Skeletal muscle tissue (tissue), 4 donors: Measurements from ENCODE around the gene PCSK6. TPM values are rescaled to one million over a fixed set of nuclear protein-coding genes. Genes with fewer than 3 reads are reported as not detected.
A peak's percentile ranks its signal among the peaks of the same experiment; 100 is the strongest.

ENCODE experiments used
- H3K27ac ChIP-seq: one replicate; pipeline ENCODE4 v1.7.0; 2013; ENCODE audit warnings: mild to moderate bottlenecking, low read depth, low read length, inconsistent platforms
- H3K27me3 ChIP-seq, 3 donors: one replicate each; pipeline ENCODE4 v1.7.0; 2013; ENCODE audit warnings: low read length in 3 of 3; ENCODE audit not compliant: control insufficient read depth in 3 of 3, insufficient read depth in 3 of 3
- H3K36me3 ChIP-seq, 3 donors: one replicate each; pipeline ENCODE4 v1.7.0; 2013; ENCODE audit warnings: low read length in 3 of 3; ENCODE audit not compliant: control insufficient read depth in 3 of 3, insufficient read depth in 3 of 3
- H3K4me1 ChIP-seq, 3 donors: one replicate each; pipeline ENCODE4 v1.7.0; 2013; ENCODE audit warnings: low read length in 3 of 3, mild to moderate bottlenecking in 3 of 3; ENCODE audit not compliant: control insufficient read depth in 3 of 3, insufficient read depth in 3 of 3
- H3K4me3 ChIP-seq, 3 donors: one replicate each; pipeline ENCODE4 v1.7.0; 2013; ENCODE audit warnings: low read length in 3 of 3
- H3K9ac ChIP-seq, 3 donors: one replicate each; pipeline ENCODE4 v1.7.0; 2013; ENCODE audit warnings: low read length in 3 of 3, mild to moderate bottlenecking in 3 of 3, moderate library complexity in 2 of 3, low read depth in 1 of 3
- H3K9me3 ChIP-seq, 3 donors: one replicate each; pipeline ENCODE4 v1.7.0; 2013; ENCODE audit warnings: low read length in 3 of 3; ENCODE audit not compliant: control insufficient read depth in 3 of 3
- total RNA-seq: library from RNA; depleted of rRNA; stranded (reverse); fragments of >200 nt; gene quantifications from one replicate; pipeline ENCODE4 v1.2.3, GENCODE V29; 2014
- donor health status: Osteomylitis.

The PCSK6 gene
- total RNA-seq, 1 donor from 2014 or later: 11.5 TPM

- H3K36me3 ChIP-seq: no peaks in the 10 kb centered on the region
- peaks cover 20 to 25% (median 24%) of the 10 kb centered on the region in 3 donors for H3K4me1 ChIP-seq
- no peak overlapping the region for H3K9ac ChIP-seq
- H3K27ac ChIP-seq: no peak overlapping the region
- peaks cover 2 to 5% (median 3%) of the 10 kb centered on the region in 3 donors for H3K27me3 ChIP-seq
- H3K9me3 ChIP-seq: no peaks in the 10 kb centered on the region
- no peak overlapping the region for H3K4me3 ChIP-seq
Measured at GRCh38 chr15:101525087-101525669, 35.7 kb upstream of the PCSK6 start.

GRCh38 chr15:101523560-101523940 lies 34.0 kb upstream of the PCSK6 start:
- Histone ChIP-seq H3K4me1 (peaks cover 17 to 20% (median 18%) of the 10 kb centered on the region in 3 donors), H3K9ac (no peak overlapping the region), H3K36me3 (no peaks in the 10 kb centered on the region), H3K27me3 (peaks cover 2 to 5% (median 3%) of the 10 kb centered on the region in 3 donors), H3K4me3 (no peak overlapping the region), H3K27ac (no peak overlapping the region), H3K9me3 (no peaks in the 10 kb centered on the region)

DNA sequence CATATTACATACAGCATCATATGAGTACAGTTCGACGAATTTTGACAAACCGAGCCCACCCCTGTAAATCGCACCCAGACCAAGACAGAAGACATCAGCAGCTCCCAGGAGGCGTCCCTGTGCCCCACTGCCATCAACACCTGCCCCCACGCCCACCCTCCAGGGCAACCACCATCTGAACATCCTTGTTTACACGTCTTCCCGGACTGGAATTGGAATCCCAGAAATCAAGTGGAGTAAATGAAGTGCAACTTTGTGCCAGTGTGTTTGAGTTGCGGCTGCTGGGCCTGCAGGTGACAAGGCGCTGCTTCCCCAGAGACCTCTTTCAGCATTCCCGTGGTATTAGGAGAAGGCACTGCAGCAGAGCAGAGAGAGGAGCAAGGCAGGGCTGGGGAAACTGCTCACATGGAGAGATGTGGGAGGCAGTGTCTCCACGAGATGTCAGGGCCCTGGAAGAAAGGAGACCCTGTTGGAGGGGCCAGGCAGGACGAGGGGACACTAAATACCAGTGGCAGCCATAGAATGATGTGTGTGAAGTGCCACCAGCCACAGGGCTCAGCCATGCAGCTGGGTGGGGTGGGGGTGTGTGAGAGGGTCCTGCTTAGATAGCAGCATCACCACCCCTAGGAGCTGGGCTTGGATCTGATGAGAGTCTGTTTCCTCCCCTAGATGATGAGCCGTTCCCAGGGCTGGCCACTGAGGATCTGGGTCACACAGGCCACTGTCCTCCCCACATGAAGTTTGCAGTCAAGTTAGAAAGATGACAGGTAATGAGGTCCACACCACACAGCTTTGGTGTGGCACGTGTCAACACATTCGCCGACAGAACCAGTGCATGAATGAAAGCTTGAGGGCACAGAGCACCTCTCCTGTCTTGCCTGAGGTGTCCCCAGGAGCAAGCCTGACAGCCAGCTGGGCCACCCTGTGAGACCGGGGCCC lies 33.4 kb upstream of the PCSK6 start:
- Histone ChIP-seq H3K4me1 (peaks cover 11 to 16% (median 14%) of the 10 kb centered on the region in 3 donors), H3K9ac (no peak overlapping the region), H3K9me3 (no peaks in the 10 kb centered on the region), H3K36me3 (no peaks in the 10 kb centered on the region), H3K27me3 (peaks cover 2 to 5% (median 3%) of the 10 kb centered on the region in 3 donors), H3K27ac (no peak overlapping the region), H3K4me3 (no peak overlapping the region)

GRCh38 chr15:101522091-101522490 lies 32.6 kb upstream of the PCSK6 start:
- H3K27ac ChIP-seq: no peak overlapping the region
- no peaks in the 10 kb centered on the region for H3K36me3 ChIP-seq
- no peak overlapping the region for H3K4me3 ChIP-seq
- H3K4me1 ChIP-seq: peaks cover 6 to 12% (median 8%) of the 10 kb centered on the region in 3 donors
- H3K27me3 ChIP-seq: peaks cover 2 to 5% (median 3%) of the 10 kb centered on the region in 3 donors
- H3K9me3 ChIP-seq: peaks cover 0 to 3% (median 0%) of the 10 kb centered on the region in 3 donors
- H3K9ac ChIP-seq: no peak overlapping the region

DNA sequence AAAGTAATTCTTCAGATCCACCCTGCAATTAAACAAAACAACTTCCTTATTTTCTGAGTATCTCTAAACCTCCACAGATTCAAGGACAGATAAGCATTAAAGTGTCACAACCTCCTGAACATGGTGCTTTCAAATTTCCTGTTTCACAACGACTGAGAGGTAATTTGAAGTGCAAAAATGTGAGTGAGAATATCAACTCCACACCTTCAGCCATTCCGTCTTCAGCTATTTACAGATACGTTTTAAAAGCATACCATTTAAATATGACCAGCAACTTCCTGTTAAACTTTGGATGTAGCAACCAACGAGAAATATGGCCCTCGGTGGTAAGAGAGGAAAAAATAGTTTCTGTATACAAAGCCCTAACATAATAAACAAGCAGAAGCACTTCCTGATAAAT lies 32.1 kb upstream of the PCSK6 start:
- Histone ChIP-seq H3K9ac (no peak overlapping the region), H3K4me3 (no peak overlapping the region), H3K36me3 (no peaks in the 10 kb centered on the region), H3K9me3 (peaks cover 0 to 5% (median 0%) of the 10 kb centered on the region in 3 donors), H3K4me1 (peaks cover 6 to 12% (median 8%) of the 10 kb centered on the region in 3 donors), H3K27me3 (peaks cover 2 to 5% (median 3%) of the 10 kb centered on the region in 3 donors), H3K27ac (no peak overlapping the region)

DNA sequence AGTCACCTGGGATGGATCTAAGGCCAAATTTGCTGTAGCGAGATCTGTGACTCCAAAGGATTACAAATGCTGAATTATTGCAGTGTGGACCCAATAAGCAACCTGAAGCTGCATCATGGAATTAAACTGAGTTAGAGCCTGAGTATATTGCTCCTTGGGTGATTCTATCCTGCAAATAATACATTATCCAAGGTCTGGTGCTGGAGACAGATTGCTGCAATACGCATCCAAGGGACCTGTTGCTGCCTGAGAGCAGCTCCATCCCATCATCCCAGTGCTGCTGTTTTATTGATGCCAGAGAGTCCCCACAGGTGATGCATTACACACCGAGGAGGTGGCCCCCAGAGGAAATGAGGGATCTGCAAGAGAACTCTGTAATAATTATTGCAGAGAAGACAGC lies 31.6 kb upstream of the PCSK6 start:
- Histone ChIP-seq H3K36me3 (no peaks in the 10 kb centered on the region), H3K4me1 (peaks cover 6 to 12% (median 8%) of the 10 kb centered on the region in 3 donors), H3K4me3 (no peak overlapping the region), H3K27ac (no peak overlapping the region), H3K9me3 (peaks cover 0 to 7% (median 0%) of the 10 kb centered on the region in 3 donors), H3K9ac (no peak overlapping the region), H3K27me3 (peaks cover under 1 to 5% (median 3%) of the 10 kb centered on the region in 3 donors)

DNA sequence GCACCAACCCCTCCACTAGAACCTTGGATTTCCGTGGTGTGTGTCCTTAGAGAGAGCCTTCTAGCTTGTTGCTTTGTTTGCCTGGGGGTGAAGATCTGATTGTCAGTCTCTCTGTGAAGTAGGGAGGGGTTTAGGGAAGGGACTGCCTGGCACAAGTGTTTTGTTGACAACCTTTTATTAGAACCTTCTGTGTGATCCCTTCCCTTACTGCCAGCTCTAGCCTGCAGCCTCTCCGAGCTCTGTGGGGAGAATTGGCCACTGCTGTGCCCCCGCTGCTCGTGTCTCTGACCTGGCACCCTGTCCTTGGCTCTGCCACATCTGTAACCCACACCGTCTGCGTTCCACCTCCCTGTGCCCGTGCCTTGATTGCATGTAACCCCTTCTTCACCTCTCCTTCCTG lies 30.9 kb upstream of the PCSK6 start:
- H3K27ac ChIP-seq: no peak overlapping the region
- peak overlapping the region in 2 of 3 donors; percentile 8 for H3K4me3 ChIP-seq
- no peaks in the 10 kb centered on the region for H3K36me3 ChIP-seq
- peaks cover 6 to 12% (median 8%) of the 10 kb centered on the region in 3 donors for H3K4me1 ChIP-seq
- peaks cover 0 to 5% (median 3%) of the 10 kb centered on the region in 3 donors for H3K27me3 ChIP-seq
- H3K9ac ChIP-seq: peak overlapping the region in 2 of 3 donors; percentile 11 to 55
- H3K9me3 ChIP-seq: peaks cover 0 to 7% (median 0%) of the 10 kb centered on the region in 3 donors

DNA sequence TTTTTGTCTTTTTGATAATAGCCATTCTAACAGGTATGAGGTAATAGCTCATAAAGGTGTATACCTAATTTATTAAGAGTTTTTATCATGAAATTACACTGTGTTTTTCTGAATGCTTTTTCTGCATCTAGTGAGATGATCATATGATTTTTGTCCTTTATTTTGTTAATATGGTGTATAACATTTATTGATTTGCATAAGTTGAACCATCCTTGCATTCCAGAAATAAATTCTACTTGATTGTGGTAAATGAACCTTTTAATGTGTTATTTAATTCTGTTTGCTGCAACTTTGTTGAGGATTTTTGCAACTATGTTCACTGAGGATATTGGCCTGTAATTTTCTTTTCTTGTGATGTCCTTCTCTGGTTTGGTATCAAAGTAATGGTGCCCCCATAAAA lies 28.0 kb upstream of the PCSK6 start:
- H3K9me3 ChIP-seq: peaks cover 0 to 7% (median 0%) of the 10 kb centered on the region in 3 donors
- H3K36me3 ChIP-seq: no peaks in the 10 kb centered on the region
- H3K4me1 ChIP-seq: peaks cover 6 to 12% (median 8%) of the 10 kb centered on the region in 3 donors
- no peak overlapping the region for H3K9ac ChIP-seq
- no peaks in the 10 kb centered on the region for H3K27me3 ChIP-seq
- no peak overlapping the region for H3K4me3 ChIP-seq
- no peak overlapping the region for H3K27ac ChIP-seq

DNA sequence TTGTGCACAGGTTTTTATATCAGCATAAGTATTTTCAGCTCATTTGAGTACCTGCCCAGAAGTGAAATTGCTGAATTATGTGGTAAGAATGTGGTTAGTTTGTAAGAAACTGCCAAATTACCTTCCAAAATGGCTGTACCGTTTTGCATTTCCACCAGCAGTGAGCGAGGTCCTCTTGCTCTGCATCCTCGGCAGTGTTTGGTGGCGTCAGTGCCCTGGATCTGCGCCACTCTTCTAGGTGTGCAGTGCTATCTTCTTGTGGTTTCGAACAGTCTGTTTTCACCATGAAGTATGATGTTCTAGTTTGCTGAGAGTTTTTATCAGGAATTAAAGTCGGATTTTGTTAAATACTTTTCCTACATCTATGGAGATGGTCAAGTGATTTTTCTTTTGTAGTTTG lies 24.8 kb upstream of the PCSK6 start:
- H3K9ac ChIP-seq: no peak overlapping the region
- no peaks in the 10 kb centered on the region for H3K4me1 ChIP-seq
- no peak overlapping the region for H3K27ac ChIP-seq
- H3K36me3 ChIP-seq: no peaks in the 10 kb centered on the region
- no peaks in the 10 kb centered on the region for H3K27me3 ChIP-seq
- peaks cover 0 to 7% (median 0%) of the 10 kb centered on the region in 3 donors for H3K9me3 ChIP-seq
- no peak overlapping the region for H3K4me3 ChIP-seq

DNA sequence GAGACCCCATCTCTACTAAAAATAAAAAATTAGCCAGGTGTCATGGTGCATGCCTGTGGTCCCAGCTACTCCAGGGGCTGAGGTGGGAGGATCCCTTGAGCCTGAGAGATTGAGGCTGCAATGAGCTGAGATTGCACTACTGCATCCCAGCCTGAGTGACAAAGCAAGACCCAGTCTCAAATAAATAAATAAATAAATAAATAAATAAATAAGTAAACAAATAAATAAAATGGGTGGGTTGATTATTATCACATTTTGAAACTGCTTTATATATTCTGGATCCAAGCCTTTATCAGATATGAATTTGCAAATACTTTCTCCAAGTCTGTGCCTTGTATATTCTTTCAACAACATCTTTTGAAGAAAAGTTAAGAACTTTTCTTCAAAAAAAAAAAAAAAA lies 22.2 kb upstream of the PCSK6 start:
- H3K9me3 ChIP-seq: peaks cover 0 to 3% (median 0%) of the 10 kb centered on the region in 3 donors
- no peak overlapping the region for H3K9ac ChIP-seq
- H3K27ac ChIP-seq: no peak overlapping the region
- H3K27me3 ChIP-seq: no peaks in the 10 kb centered on the region
- no peaks in the 10 kb centered on the region for H3K36me3 ChIP-seq
- no peak overlapping the region for H3K4me3 ChIP-seq
- no peaks in the 10 kb centered on the region for H3K4me1 ChIP-seq
